ENCODE data around the gene LRP10.
A peak's percentile ranks its signal among the peaks of the same experiment; 100 is the strongest.

DNA sequence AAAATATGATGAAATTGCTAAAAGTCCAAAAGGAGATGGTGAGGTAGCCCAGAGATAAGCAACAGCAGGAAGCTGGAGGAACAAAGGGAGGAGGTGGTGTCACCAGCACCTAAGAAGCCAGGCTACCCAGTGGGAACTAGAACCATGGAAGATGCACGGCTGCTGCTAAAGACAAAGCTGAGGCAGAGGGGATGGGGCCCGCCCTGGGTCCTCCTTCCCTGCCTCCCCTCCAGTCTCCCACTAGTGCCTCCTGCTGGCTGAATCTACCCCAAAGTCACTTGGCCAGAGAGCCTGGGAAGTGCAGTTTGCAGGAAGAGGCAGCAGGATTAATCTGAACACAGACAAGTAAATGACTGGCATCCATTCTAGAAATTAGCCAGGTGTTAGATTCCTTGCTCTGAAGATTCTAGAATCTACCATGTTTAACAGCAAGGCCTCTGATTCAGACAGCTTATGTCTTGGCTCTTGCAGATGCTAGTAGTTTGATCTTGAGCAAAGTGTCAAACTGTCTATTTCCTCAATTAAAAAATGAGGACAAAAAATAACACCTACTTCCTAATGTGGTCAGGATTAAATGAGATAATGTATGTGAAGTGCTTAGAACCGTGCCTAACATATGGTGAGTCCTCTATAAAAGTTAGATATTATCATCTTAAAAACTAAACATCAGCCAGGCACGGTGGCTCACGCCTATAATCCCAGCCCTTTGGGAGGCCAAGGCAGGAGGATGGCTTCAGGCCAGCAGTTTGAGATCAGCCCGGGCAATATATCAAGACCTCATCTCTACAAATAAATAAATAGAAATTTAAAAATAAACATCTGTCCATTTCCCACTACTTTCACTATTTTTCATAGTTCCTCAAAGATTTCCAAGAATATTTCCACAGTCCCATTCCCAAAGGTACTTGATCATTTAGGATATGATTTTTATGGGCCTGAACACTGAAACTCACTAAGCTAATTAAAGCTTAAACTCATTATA, 5.8 kb upstream of the LRP10 start:
- TF ChIP-seq CTCF (IDR thresholded peaks at IDR 0.05 in 2 of 3, conservative IDR thresholded peaks at IDR 0.05 in 1 of 3; ENCODE audit: borderline replicate concordance in 1 of 3, insufficient read depth in 1 of 3, low read depth in 2 of 3, low read length in 2 of 3) = peak in 2 of 3 experiments; percentile 31 to 47; a peak in 2 of 6 replicates
- no peak for TF ChIP-seq TCF7L2 (IDR thresholded peaks at IDR 0.05; ENCODE audit: borderline replicate concordance, extremely low read depth, insufficient read depth, insufficient read length)
